Tibial nerve (tissue), 4 donors: ENCODE measurements around the gene PHF2.

Experiments used
- CTCF ChIP-seq, 5 experiments: fragments of 200-600 bp in 3 of 5; fragments of 450-650 bp in 2 of 5; sonication (generic) in 3 of 5; IDR thresholded peaks; one replicate each; pipeline ENCODE4 v1.5.1; 2016 to 2019; ENCODE audit warnings: antibody characterized with exemption in 5 of 5, mild to moderate bottlenecking in 3 of 5, moderate library complexity in 2 of 5
- EP300 ChIP-seq, 2 donors: sonication (generic); formaldehyde crosslinking; IDR thresholded peaks; one replicate each; pipeline ENCODE4 v1.6.1; 2017; ENCODE audit warnings: antibody characterized with exemption in 2 of 2, mild to moderate bottlenecking in 1 of 2
- POLR2A ChIP-seq, 2 donors: fragments of 450-650 bp; IDR thresholded peaks; one replicate each; pipeline ENCODE4 v1.6.1; 2017; ENCODE audit warnings: antibody characterized with exemption in 2 of 2, mild to moderate bottlenecking in 2 of 2, moderate library complexity in 2 of 2

GRCh38 chr9:93681269-93682154 is 105.1 kb downstream of the PHF2 start:
- TF ChIP-seq EP300 (IDR thresholded peaks at IDR 0.05), result no peak
- TF ChIP-seq CTCF (IDR thresholded peaks at IDR 0.05), result no peak
- no peak for TF ChIP-seq POLR2A (IDR thresholded peaks at IDR 0.05)
